B cell (primary cell): Measurements from ENCODE around the gene TAC3. TPM values are rescaled to one million over a fixed set of nuclear protein-coding genes. Genes with fewer than 3 reads are reported as not detected.
A peak's percentile ranks its signal among the peaks of the same experiment; 100 is the strongest.

Experiments
- ATAC-seq: fragments of 200-7000 bp; cut with Tn5 transposase; one replicate; pipeline ENCODE4 v1.10.0; 2021; ENCODE audit warnings: low read depth, mild to moderate bottlenecking, moderate number of reproducible peaks, moderate library complexity
- CTCF ChIA-PET: fragments of 350-600 bp; sonication (Branson Sonifier 250); formaldehyde crosslinking; loops from one replicate; lab custom pipeline; 2021; ENCODE audit warnings: antibody characterized with exemption, inconsistent platforms; lab: Charles Lee
- POLR2A ChIA-PET: fragments of 350-600 bp; sonication (Branson Sonifier 250); formaldehyde crosslinking; loops from one replicate; lab custom pipeline; 2021; ENCODE audit warnings: antibody characterized with exemption; lab: Charles Lee
- DNase-seq: peaks from one replicate; pipeline ENCODE4 v3.0.0; 2013
- H2AFZ ChIP-seq: 2 replicates; pipeline ENCODE4 v1.6.1; 2012; ENCODE audit warnings: mild to moderate bottlenecking, low read depth, low read length; ENCODE audit not compliant: insufficient read depth, poor library complexity, severe bottlenecking
- H3K27ac ChIP-seq, 2 donors: 1 replicate in 1 of 2; 2 replicates in 1 of 2; pipeline ENCODE4 v1.5.1; 2012 to 2013; ENCODE audit warnings: low read length in 2 of 2, mild to moderate bottlenecking in 2 of 2, moderate library complexity in 1 of 2
- H3K27me3 ChIP-seq, 4 experiments: fragments of 200-600 bp in 1 of 4; sonication (generic) in 1 of 4; replicated peaks in 1 of 4; 1 replicate in 2 of 4; 2 replicates in 2 of 4; pipeline versions ENCODE4 v1.6.1 to v1.7.0; 2013 to 2016; ENCODE audit warnings: low read length in 3 of 4, mild to moderate bottlenecking in 2 of 4, mixed read lengths in 1 of 4, moderate library complexity in 1 of 4; ENCODE audit not compliant: insufficient read depth in 4 of 4, control insufficient read depth in 3 of 4; ENCODE audit errors: control extremely low read depth in 1 of 4
- H3K36me3 ChIP-seq, 2 experiments: replicated peaks in 1 of 2; 1 replicate in 1 of 2; 2 replicates in 1 of 2; pipeline versions ENCODE4 v1.6.1 to v1.7.1; 2013; ENCODE audit warnings: low read length in 1 of 2; ENCODE audit not compliant: insufficient read depth in 2 of 2, control insufficient read depth in 1 of 2; ENCODE audit errors: control extremely low read depth in 1 of 2, extremely low read depth in 1 of 2
- H3K4me1 ChIP-seq, 2 donors: fragments of 200-600 bp in 1 of 2; sonication (generic) in 1 of 2; 1 replicate in 1 of 2; 2 replicates in 1 of 2; pipeline versions ENCODE4 v1.5.1 to v1.6.1; 2013 to 2017; ENCODE audit warnings: low read length in 2 of 2; ENCODE audit not compliant: control insufficient read depth in 2 of 2, insufficient read depth in 2 of 2
- H3K4me2 ChIP-seq: replicated peaks from 2 replicates; pipeline ENCODE3; 2012; ENCODE audit warnings: mild to moderate bottlenecking, low read depth, low read length; ENCODE audit not compliant: poor library complexity, severe bottlenecking
- H3K4me3 ChIP-seq, 5 experiments: fragments of 200-600 bp in 1 of 5; sonication (generic) in 1 of 5; 1 replicate in 3 of 5; 2 replicates in 2 of 5; pipeline versions ENCODE4 v1.5.1 to v1.7.0; 2011 to 2016; ENCODE audit warnings: low read length in 4 of 5, mild to moderate bottlenecking in 4 of 5, low read depth in 2 of 5, control low read depth in 1 of 5, moderate library complexity in 1 of 5; ENCODE audit not compliant: insufficient read depth in 1 of 5; ENCODE audit errors: control extremely low read depth in 1 of 5, extremely low read depth in 1 of 5
- H3K79me2 ChIP-seq: fragments of 200-600 bp; sonication (generic); one replicate; pipeline ENCODE4 v1.6.0; 2016; ENCODE audit warnings: low read length; ENCODE audit not compliant: control insufficient read depth, insufficient read depth
- H3K9ac ChIP-seq: fragments of 200-600 bp; sonication (generic); 2 replicates; pipeline ENCODE4 v1.6.1; 2017; ENCODE audit warnings: mild to moderate bottlenecking, low read length, moderate library complexity
- H3K9me3 ChIP-seq, 3 donors: one replicate each; pipeline versions ENCODE4 v1.6.1 to v1.7.1; 2013; ENCODE audit warnings: low read length in 2 of 3; ENCODE audit not compliant: control insufficient read depth in 2 of 3, insufficient read depth in 1 of 3; ENCODE audit errors: control extremely low read depth in 1 of 3
- H4K20me1 ChIP-seq: 2 replicates; pipeline ENCODE4 v1.6.0; 2012; ENCODE audit warnings: mild to moderate bottlenecking, low read length; ENCODE audit not compliant: insufficient read depth, control insufficient read depth, poor library complexity, severe bottlenecking
- H3K27ac Mint-ChIP-seq: one replicate; pipeline ENCODE4 v1.8.0; 2021; ENCODE audit warnings: mixed read lengths
- H3K27me3 Mint-ChIP-seq: one replicate; pipeline ENCODE4 v1.8.0; 2021; ENCODE audit warnings: mixed read lengths
- H3K4me1 Mint-ChIP-seq: one replicate; pipeline ENCODE4 v1.8.0; 2021; ENCODE audit warnings: mixed read lengths
- H3K4me3 Mint-ChIP-seq: one replicate; pipeline ENCODE4 v1.8.0; 2021; ENCODE audit warnings: mixed read lengths
- H3K9me3 Mint-ChIP-seq: one replicate; pipeline ENCODE4 v1.8.0; 2022; ENCODE audit warnings: mixed read lengths; ENCODE audit not compliant: insufficient read depth
- EZH2 ChIP-seq: IDR thresholded peaks from 2 replicates; pipeline ENCODE4 v1.6.1; 2012; ENCODE audit warnings: borderline replicate concordance, low read depth, mild to moderate bottlenecking, moderate library complexity, low read length; ENCODE audit not compliant: insufficient read depth, poor library complexity, severe bottlenecking
- WGBS: methylation state at CpG from one replicate; pipeline ENCODE4 v1.1.5; 2013; ENCODE audit warnings: missing lambda C conversion rate; ENCODE audit not compliant: insufficient coverage; 5-methylcytosine and 5-hydroxymethylcytosine counted together
- intact Hi-C: fragments of 100-400 bp; cut with micrococcal nuclease; formaldehyde crosslinking; loops from one replicate; pipeline ENCODE4 v1.10.0; 2022
- polyA plus RNA-seq: library from polyadenylated mRNA; depleted of rRNA; stranded (reverse); fragments of >200 nt; gene quantifications from 2 replicates; pipeline ENCODE4 v1.2.3, GENCODE V29; 2012
- total RNA-seq, 2 donors: library from RNA; stranded (reverse); fragments of 120-200 nt in 1 of 2; gene quantifications; 1 replicate in 1 of 2; 2 replicates in 1 of 2; pipeline versions ENCODE4 v1.2.3 to v1.2.4, GENCODE V29; 2013 to 2022
- TF ChIP-seq, protein P1 (sequence below): fragments of 200-600 bp; IDR thresholded peaks from one replicate; pipeline ENCODE4 v1.8.0; 2022; ENCODE audit warnings: antibody characterized with exemption, mild to moderate bottlenecking

TAC3 gene
- total and polyA plus RNA-seq, 2 donors (not counting 1 experiment from before 2014, with no cell fraction given): 0.24 TPM; not detected in 1

DNA sequence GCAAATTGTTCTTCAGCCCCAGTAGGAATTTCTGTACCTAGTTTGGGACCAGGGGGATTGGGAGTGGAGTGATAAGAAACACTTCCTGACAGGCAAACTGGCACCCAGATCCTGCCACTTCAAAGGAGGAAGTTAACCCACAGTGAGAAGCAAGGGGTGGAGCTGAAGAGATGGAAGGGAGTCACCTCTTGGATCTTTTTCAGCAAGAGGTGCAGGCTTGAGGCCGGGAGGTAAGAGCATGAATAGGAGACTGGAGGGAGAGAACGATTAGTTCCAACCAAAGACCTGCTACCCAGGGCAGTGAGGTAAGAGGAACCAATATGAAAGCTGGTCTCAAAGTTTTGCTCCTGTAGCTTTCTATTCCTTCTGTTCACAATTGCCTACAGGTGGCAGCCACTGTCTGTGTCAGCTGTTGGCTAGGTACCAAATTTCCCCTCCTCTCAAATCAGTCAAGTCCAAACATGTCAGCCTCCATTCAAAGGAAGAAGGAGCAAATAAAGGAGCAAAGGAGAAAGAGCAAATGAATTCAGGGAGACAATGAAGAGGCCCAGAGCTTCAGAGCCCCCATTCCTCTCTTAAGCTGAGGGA lies 14.9 kb upstream of the TAC3 start:
- ChIA-PET POLR2A (interaction anchor here (1.1 kb wide), 1 partner anchor 81 kb away, joined by 6 read pairs; no protein-coding TSS in a partner anchor), CTCF (interaction anchor here (0.5 to 5.7 kb wide), 22 partner anchors 9 to 151 kb away, joined by 3 to 70 read pairs (median 4); partner anchors contain the start of genes LRP1, STAT6 and ZBTB39)
- DNase-seq (peak; percentile 63), ATAC-seq (peak; percentile 68)
- no peaks in the 10 kb centered on the region for H3K27me3 ChIP-seq
- WGBS: 20% methylated on average over 1 of the region's 2 CpGs
- H3K4me3 Mint-ChIP-seq: no peak overlapping the region
- peak overlapping the region; percentile 78 for H2AFZ ChIP-seq
- H3K4me3 ChIP-seq: no peak overlapping the region
- H3K9me3 Mint-ChIP-seq: no peaks in the 10 kb centered on the region
- intact Hi-C loops: loop anchor here (1.0 kb wide), 1 partner anchor 29 kb away; no protein-coding TSS in a partner anchor
- no peaks in the 10 kb centered on the region for H4K20me1 ChIP-seq
- H3K4me2 ChIP-seq: peak overlapping the region; percentile 36
- no peaks in the 10 kb centered on the region for H3K36me3 ChIP-seq
- no peak overlapping the region for H3K27ac ChIP-seq
- peak overlapping the region; percentile 8 for H3K27ac Mint-ChIP-seq
- no peaks in the 10 kb centered on the region for H3K27me3 Mint-ChIP-seq
- no peak overlapping the region for H3K9ac ChIP-seq
- no peak for TF ChIP-seq EZH2
- TF ChIP-seq, protein P1, sequence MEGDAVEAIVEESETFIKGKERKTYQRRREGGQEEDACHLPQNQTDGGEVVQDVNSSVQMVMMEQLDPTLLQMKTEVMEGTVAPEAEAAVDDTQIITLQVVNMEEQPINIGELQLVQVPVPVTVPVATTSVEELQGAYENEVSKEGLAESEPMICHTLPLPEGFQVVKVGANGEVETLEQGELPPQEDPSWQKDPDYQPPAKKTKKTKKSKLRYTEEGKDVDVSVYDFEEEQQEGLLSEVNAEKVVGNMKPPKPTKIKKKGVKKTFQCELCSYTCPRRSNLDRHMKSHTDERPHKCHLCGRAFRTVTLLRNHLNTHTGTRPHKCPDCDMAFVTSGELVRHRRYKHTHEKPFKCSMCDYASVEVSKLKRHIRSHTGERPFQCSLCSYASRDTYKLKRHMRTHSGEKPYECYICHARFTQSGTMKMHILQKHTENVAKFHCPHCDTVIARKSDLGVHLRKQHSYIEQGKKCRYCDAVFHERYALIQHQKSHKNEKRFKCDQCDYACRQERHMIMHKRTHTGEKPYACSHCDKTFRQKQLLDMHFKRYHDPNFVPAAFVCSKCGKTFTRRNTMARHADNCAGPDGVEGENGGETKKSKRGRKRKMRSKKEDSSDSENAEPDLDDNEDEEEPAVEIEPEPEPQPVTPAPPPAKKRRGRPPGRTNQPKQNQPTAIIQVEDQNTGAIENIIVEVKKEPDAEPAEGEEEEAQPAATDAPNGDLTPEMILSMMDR: peak; percentile 6
- H3K79me2 ChIP-seq: no peaks in the 10 kb centered on the region
- peaks cover 8 to 14% of the 10 kb centered on the region in 2 donors for H3K4me1 ChIP-seq
- no peaks in the 10 kb centered on the region for H3K9me3 ChIP-seq
- H3K4me1 Mint-ChIP-seq: peaks cover 19% of the 10 kb centered on the region

DNA sequence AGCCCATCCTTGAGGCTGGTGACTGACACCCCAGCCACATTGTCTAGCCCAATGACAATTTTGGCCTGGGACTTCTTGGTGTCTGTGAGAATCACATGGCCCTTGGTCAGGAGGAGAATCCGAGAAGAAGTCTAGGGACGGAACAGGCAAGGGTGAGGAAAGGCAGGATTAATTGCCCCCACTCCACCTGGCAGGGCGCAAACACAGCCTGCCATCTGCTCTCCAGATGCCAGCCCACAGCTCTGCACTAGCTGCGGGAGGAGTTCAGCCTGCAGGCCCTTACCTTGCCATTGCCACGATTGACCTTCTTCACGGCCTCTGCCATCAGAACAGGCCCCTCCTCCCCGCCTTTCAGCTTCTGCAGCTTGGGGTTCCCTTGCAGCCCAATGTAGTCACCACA lies 13.1 kb upstream of the TAC3 start:
- no peaks in the 10 kb centered on the region for H3K79me2 ChIP-seq
- TF ChIP-seq, protein P1: no peak
- TF ChIP-seq EZH2: no peak
- no peak overlapping the region for H3K27ac Mint-ChIP-seq
- no peak overlapping the region for H3K4me3 Mint-ChIP-seq
- H3K4me2 ChIP-seq: no peak overlapping the region
- H3K27me3 Mint-ChIP-seq: no peaks in the 10 kb centered on the region
- WGBS: 98% methylated on average over 7 of the region's 7 CpGs
- H3K9me3 Mint-ChIP-seq: no peaks in the 10 kb centered on the region
- H3K4me3 ChIP-seq: no peak overlapping the region
- no peaks in the 10 kb centered on the region for H3K36me3 ChIP-seq
- CTCF ChIA-PET: interaction anchor here (1.0 to 1.1 kb wide), 2 partner anchors 10 to 83 kb away, joined by 3 read pairs; no protein-coding TSS in a partner anchor
- H2AFZ ChIP-seq: no peak overlapping the region
- intact Hi-C loops: no loop called here
- H3K27me3 ChIP-seq: no peaks in the 10 kb centered on the region
- no peak overlapping the region for H3K9ac ChIP-seq
- ATAC-seq (no peak), DNase-seq (no peak)
- H3K9me3 ChIP-seq: no peaks in the 10 kb centered on the region
- H3K27ac ChIP-seq: no peak overlapping the region
- POLR2A ChIA-PET: interaction anchor here (0.6 to 0.7 kb wide), 2 partner anchors 19 to 64 kb away, joined by 9 to 11 read pairs; no protein-coding TSS in a partner anchor
- peaks cover 8 to 14% of the 10 kb centered on the region in 2 donors for H3K4me1 ChIP-seq
- peaks cover 19% of the 10 kb centered on the region for H3K4me1 Mint-ChIP-seq
- H4K20me1 ChIP-seq: no peaks in the 10 kb centered on the region
